SJCRH30 (cell line): ENCODE data around the gene OR11H7. TPM values are rescaled to one million over a fixed set of nuclear protein-coding genes. Genes with fewer than 3 reads are reported as not detected.
A peak's percentile ranks its signal among the peaks of the same experiment; 100 is the strongest.
"Not testable (repeated sequence)": the region's sequence is repeated elsewhere in the genome, so short reads cannot be mapped to it uniquely, and the experiment has no call there.

Source experiments
- DNase-seq, 2 experiments: peaks; one replicate each; pipeline ENCODE4 v3.0.0-alpha.2; 2015 to 2020
- H3K27ac ChIP-seq: fragments of 250-450 bp; sonication (Bioruptor Pico); 2 replicates; pipeline ENCODE4 v1.5.1; 2020; ENCODE audit warnings: mild to moderate bottlenecking, moderate library complexity
- H3K27me3 ChIP-seq: fragments of 250-450 bp; sonication (Bioruptor Pico); 2 replicates; pipeline ENCODE4 v1.5.1; 2020; ENCODE audit warnings: mild to moderate bottlenecking, moderate library complexity
- H3K36me3 ChIP-seq: fragments of 250-450 bp; sonication (Bioruptor Pico); 2 replicates; pipeline ENCODE4 v1.5.1; 2020; ENCODE audit warnings: mild to moderate bottlenecking, moderate library complexity
- H3K4me1 ChIP-seq: fragments of 250-450 bp; sonication (Bioruptor Pico); 2 replicates; pipeline ENCODE4 v1.5.1; 2020; ENCODE audit warnings: mild to moderate bottlenecking, moderate library complexity
- H3K4me3 ChIP-seq: fragments of 250-450 bp; sonication (Bioruptor Pico); 2 replicates; pipeline ENCODE4 v1.5.1; 2020; ENCODE audit warnings: mild to moderate bottlenecking, moderate library complexity
- H3K9me3 ChIP-seq: fragments of 250-450 bp; sonication (Bioruptor Pico); replicated peaks from 2 replicates; pipeline ENCODE4 v1.5.1; 2020; ENCODE audit warnings: mild to moderate bottlenecking, moderate library complexity
- total RNA-seq: library from RNA; depleted of rRNA; stranded (reverse); fragments of >200 nt; shearing (Covaris generic); gene quantifications from 2 replicates; pipeline ENCODE4 v1.2.3, GENCODE V29; 2014; rRNA removed

Gene OR11H7
- total RNA-seq, 1 experiment from 2014 or later: not detected

DNA sequence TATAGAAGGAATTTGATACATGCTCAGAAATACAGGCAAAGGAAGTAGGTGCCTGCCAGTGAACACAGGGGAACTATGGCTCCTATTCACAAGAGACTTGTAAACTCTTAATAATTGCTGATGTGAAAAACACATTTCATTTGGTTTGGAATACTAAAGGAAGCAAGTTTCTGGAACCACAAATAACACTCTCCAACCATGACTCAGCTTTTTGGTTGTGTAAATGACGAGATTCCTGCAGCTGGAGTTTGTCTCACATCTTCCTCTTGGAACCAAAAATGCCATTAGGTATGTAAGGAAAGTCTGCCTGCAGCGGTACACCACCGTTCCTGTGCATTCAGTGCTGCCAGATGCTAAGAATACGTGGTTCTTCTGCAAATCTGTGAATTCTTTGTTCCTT is 9.7 kb upstream of the OR11H7 start:
- no peak overlapping the region for H3K4me3 ChIP-seq
- no peaks in the 10 kb centered on the region for H3K4me1 ChIP-seq
- no peaks in the 10 kb centered on the region for H3K9me3 ChIP-seq
- H3K36me3 ChIP-seq: no peaks in the 10 kb centered on the region
- DNase-seq: no peak
- H3K27ac ChIP-seq: no peak overlapping the region
- no peaks in the 10 kb centered on the region for H3K27me3 ChIP-seq

- no peak within 1 kb of the TSS for H3K27ac ChIP-seq
- no peak for DNase-seq
- H3K9me3 ChIP-seq: no peaks in the 10 kb centered on the region
- no peak within 1 kb of the TSS for H3K4me3 ChIP-seq
- H3K27me3 ChIP-seq: no peaks in the 10 kb centered on the region
- no peaks in the 10 kb centered on the region for H3K4me1 ChIP-seq
- H3K36me3 ChIP-seq: no peaks in the 10 kb centered on the region
Measured at GRCh38 chr14:20223410-20223809, 5.4 kb upstream of the OR11H7 start, which contains the start of gene OR11H6. TSS of gene OR11H6 (plus strand) at chr14:20223710. CDS start at chr14:20223710, 0 bp downstream.

DNA sequence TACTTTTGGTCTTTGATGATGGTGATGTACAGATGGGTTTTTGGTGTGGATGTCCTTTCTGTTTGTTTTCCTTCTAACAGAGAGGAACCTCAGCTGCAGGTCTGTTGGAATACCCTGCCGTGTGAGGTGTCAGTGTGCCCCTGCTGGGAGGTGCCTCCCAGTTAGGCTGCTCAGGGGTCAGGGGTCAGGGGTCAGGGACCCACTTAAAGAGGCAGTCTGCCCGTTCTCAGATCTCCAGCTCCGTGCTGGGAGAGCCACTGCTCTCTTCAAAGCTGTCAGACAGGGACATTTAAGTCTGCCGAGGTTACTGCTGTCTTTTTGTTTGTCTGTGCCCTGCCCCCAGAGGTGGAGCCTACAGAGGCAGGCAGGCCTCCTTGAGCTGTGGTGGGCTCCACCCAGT is 6.6 kb downstream of the OR11H7 start:
- not testable (repeated sequence) for H3K36me3 ChIP-seq, H3K4me1 ChIP-seq, H3K27me3 ChIP-seq, DNase-seq, H3K27ac ChIP-seq, H3K4me3 ChIP-seq, H3K9me3 ChIP-seq

- Histone ChIP-seq H3K27ac (no peak overlapping the region), H3K9me3 (no peaks in the 10 kb centered on the region), H3K4me1 (no peaks in the 10 kb centered on the region), H3K4me3 (no peak overlapping the region), H3K27me3 (no peaks in the 10 kb centered on the region), H3K36me3 (no peaks in the 10 kb centered on the region)
- peak in 1 of 2 experiments; percentile 6 for DNase-seq
Measured at GRCh38 chr14:20247646-20248246, 19.0 kb downstream of the OR11H7 start.

DNA sequence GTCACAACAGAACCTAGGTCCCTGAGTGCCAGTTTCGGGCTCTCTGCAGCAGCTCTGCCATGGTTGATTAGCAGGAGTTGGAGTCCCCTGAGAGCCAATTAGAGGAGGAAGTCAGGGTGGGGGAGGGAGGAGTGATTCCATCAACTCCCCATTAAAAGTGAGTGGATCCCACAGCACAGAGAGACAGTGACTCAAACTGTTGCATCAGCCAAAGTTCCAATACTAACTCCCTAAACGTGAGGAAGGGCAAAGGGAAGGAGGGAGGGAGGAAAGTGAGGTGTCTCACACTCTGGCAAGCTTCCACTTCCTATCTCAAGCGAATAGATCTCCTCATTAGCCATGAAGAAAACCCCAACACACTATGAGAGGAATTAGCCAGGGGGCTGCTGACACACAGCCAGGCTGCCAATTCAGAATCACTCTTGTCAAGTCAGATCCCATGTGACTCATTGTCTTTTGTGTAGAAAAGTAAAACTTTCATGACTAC is 33.9 kb downstream of the OR11H7 start:
- Histone ChIP-seq H3K27ac (no peak overlapping the region), H3K9me3 (no peaks in the 10 kb centered on the region), H3K4me3 (no peak overlapping the region), H3K27me3 (no peaks in the 10 kb centered on the region), H3K36me3 (no peaks in the 10 kb centered on the region), H3K4me1 (no peaks in the 10 kb centered on the region)
- DNase-seq: peak in 1 of 2 experiments; percentile 3

DNA sequence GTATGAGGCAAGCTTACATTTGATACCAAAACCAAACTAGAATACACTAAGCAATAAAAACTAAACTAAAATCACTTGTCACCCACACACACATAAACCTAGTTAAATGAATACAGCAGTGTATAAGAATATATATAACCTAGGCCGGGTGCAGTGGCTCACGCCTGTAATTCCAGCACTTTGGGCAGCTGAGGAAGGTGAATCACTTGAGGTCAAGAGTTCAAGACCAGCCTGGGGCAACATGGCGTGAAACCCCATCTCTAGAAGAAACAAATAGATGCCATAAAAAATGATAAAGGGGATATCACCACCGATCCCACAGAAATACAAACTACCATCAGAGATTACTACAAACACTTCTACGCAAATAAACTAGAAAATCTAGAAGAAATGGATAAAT is 35.6 kb downstream of the OR11H7 start:
- H3K27ac ChIP-seq, H3K27me3 ChIP-seq, H3K36me3 ChIP-seq, H3K9me3 ChIP-seq, H3K4me1 ChIP-seq, H3K4me3 ChIP-seq: not testable (repeated sequence)
- DNase-seq: peak in 1 of 2 experiments; percentile 10

- Histone ChIP-seq H3K27ac (no peak overlapping the region), H3K9me3 (no peaks in the 10 kb centered on the region), H3K4me3 (no peak overlapping the region), H3K36me3 (no peaks in the 10 kb centered on the region), H3K4me1 (no peaks in the 10 kb centered on the region), H3K27me3 (no peaks in the 10 kb centered on the region)
- no peak for DNase-seq
Measured at GRCh38 chr14:20274062-20274461, 45.3 kb downstream of the OR11H7 start.

GRCh38 chr14:20277409-20277808 is 48.6 kb downstream of the OR11H7 start:
- Histone ChIP-seq H3K4me1 (no peaks in the 10 kb centered on the region), H3K9me3 (no peaks in the 10 kb centered on the region), H3K27me3 (no peaks in the 10 kb centered on the region), H3K36me3 (no peaks in the 10 kb centered on the region), H3K27ac (no peak overlapping the region), H3K4me3 (no peak overlapping the region)
- DNase-seq: no peak

GRCh38 chr14:20278414-20278813 is 49.6 kb downstream of the OR11H7 start:
- DNase-seq: peak; percentile 38 to 49
- H3K36me3 ChIP-seq: no peaks in the 10 kb centered on the region
- no peaks in the 10 kb centered on the region for H3K9me3 ChIP-seq
- no peak overlapping the region for H3K4me3 ChIP-seq
- no peak overlapping the region for H3K27ac ChIP-seq
- H3K4me1 ChIP-seq: no peaks in the 10 kb centered on the region
- H3K27me3 ChIP-seq: no peaks in the 10 kb centered on the region

DNA sequence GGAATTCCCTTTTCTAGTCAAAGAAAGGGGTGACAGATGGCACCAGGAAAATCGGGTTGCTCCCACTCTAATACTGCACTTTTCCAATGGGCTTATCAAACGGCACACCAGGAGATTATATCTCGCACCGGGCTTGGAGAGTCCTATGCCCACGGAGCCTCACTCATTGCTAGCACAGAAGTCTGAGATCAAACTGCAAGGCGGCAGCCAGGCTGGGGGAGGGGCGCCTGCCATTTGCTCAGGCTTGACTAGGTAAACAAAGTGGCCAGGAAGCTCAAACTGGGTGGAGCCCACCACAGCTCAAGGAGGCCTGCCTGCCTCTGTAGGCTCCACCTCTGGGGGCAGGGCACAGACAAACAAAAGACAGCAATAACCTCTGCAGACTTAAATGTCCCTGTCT is 51.5 kb downstream of the OR11H7 start:
- H3K4me3 ChIP-seq, H3K4me1 ChIP-seq, H3K9me3 ChIP-seq, H3K36me3 ChIP-seq, H3K27me3 ChIP-seq, H3K27ac ChIP-seq, DNase-seq: not testable (repeated sequence)

Other genes with a start within 250 kb of the OR11H7 start
- gene OR4Q2, start 226.8 kb upstream of the OR11H7 start, total RNA-seq: not detected in 2 replicates
- gene OR4K14, start 209.7 kb upstream of the OR11H7 start, total RNA-seq: not detected in 2 replicates
- gene OR4K13, start 192.9 kb upstream of the OR11H7 start, total RNA-seq: not detected in 2 replicates
- gene OR4L1, start 168.9 kb upstream of the OR11H7 start, total RNA-seq: not detected in 2 replicates
- 0.14 TPM in 1 of 2 replicates, not detected in the other for gene OR4K17, start 118.2 kb upstream of the OR11H7 start, total RNA-seq
- gene OR4N5, start 90.2 kb upstream of the OR11H7 start, total RNA-seq: not detected in 2 replicates
- gene OR11G2, start 38.1 kb upstream of the OR11H7 start, total RNA-seq: not detected in 2 replicates
- gene OR11H6, start 5.3 kb upstream of the OR11H7 start, total RNA-seq: not detected in 2 replicates
- not detected in 2 replicates for gene OR11H4, start 10.3 kb downstream of the OR11H7 start, total RNA-seq
- gene TTC5, start 77.0 kb downstream of the OR11H7 start, total RNA-seq: 11.3 and 12.6 TPM in 2 replicates
- gene CCNB1IP1, start 104.3 kb downstream of the OR11H7 start, total RNA-seq: 98.4 and 109 TPM in 2 replicates
- 41.2 and 44.4 TPM in 2 replicates for gene PARP2, start 114.7 kb downstream of the OR11H7 start, total RNA-seq
- gene TEP1, start 184.5 kb downstream of the OR11H7 start, total RNA-seq: 7.2 and 8.8 TPM in 2 replicates
- gene KLHL33, start 207.2 kb downstream of the OR11H7 start, total RNA-seq: not detected in 2 replicates
- gene OSGEP, start 225.8 kb downstream of the OR11H7 start, total RNA-seq: 27.2 and 34.1 TPM in 2 replicates
- 221 and 235 TPM in 2 replicates for gene APEX1, start 226.2 kb downstream of the OR11H7 start, total RNA-seq
- 24.2 and 25.0 TPM in 2 replicates for gene PIP4P1, start 232.5 kb downstream of the OR11H7 start, total RNA-seq
- gene PNP, start 240.4 kb downstream of the OR11H7 start, total RNA-seq: 29.9 and 36.8 TPM in 2 replicates